ENCODE data around the gene CD209. TPM values are rescaled to one million over a fixed set of nuclear protein-coding genes. Genes with fewer than 3 reads are reported as not detected.

Gene CD209
- total and polyA plus RNA-seq, 4 experiments from 2014 or later = 0.17 to 0.28 TPM; not detected in 2

- Histone ChIP-seq H3K27me3 (ENCODE audit: insufficient read depth, low read length) (no peaks in the 10 kb centered on the region), H3K4me3 (ENCODE audit: low read length in 2 of 2) (no peak overlapping the region), H3K9me3 (ENCODE audit: control insufficient read depth in 1 of 2, low read length in 2 of 2) (no peaks in the 10 kb centered on the region), H3K4me1 (ENCODE audit: insufficient read depth, low read length) (no peaks in the 10 kb centered on the region), H3K36me3 (ENCODE audit: insufficient read depth, low read length) (no peaks in the 10 kb centered on the region), H3K27ac (ENCODE audit: low read depth, low read length) (no peak overlapping the region)
- Mint-ChIP-seq H3K4me3 (no peak overlapping the region), H3K4me1 (no peaks in the 10 kb centered on the region), H3K27me3 (peaks cover 11 to 14% of the 10 kb centered on the region in 2 donors), H3K36me3 (no peaks in the 10 kb centered on the region), H3K27ac (no peak overlapping the region), H3K9me3 (peaks cover 0 to 11% (median 0%) of the 10 kb centered on the region in 8 donors)
- intact Hi-C loops (cut with micrococcal nuclease) = no loop called here
- ChIA-PET POLR2A (ENCODE audit: partially characterized antibody) (no interaction called here), CTCF (ENCODE audit: partially characterized antibody) (no interaction called here)
- DNase-seq = no peak
These were observed 33.8 kb upstream of the CD209 start for GRCh38 chr19:7781157-7781556.

DNA sequence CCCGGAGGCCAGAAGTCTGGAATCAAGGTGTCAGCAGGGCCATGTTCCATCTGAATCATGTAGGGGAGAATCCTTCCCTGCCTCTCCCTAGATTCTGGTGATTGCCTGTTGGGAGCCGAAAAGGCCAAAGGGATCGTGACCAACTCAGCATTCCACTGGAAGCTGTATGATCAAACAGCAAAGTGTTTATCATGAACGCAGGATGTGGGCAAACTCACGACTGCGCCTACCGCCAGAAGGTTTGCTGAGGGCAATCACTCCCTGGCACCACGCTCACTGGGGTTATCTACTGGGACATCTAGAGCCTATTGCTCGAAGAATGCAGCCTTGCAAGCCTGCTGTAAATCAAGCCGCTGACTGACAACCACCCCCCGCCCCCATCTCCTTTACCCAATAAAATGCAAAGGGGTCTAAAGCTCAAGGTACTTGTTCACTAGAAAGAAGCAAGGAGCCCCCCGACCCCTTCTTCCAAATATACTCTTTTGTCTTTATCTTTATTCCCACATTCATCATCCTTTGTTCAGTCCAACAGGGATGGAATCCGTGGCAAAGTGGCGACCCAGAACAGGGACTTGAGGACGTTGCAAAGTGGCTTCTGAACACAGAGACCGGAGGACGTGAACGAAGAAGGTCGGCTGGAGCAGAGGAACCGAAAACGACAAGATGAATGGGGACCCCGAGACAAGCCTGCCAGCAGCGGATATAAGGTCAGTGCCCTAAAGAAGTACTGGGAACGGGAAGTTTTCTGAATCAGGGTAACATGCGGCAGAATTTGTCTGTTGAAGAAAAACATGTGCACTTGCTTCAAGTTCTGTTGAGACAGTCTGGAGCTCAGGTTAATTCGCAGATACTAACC is 32.5 kb upstream of the CD209 start:
- no peaks in the 10 kb centered on the region for H3K27me3 ChIP-seq (ENCODE audit: insufficient read depth, low read length)
- peaks cover 11 to 14% of the 10 kb centered on the region in 2 donors for H3K27me3 Mint-ChIP-seq
- no peaks in the 10 kb centered on the region for H3K4me1 ChIP-seq (ENCODE audit: insufficient read depth, low read length)
- H3K4me3 Mint-ChIP-seq = no peak overlapping the region
- H3K27ac ChIP-seq (ENCODE audit: low read depth, low read length) = no peak overlapping the region
- no peaks in the 10 kb centered on the region for H3K9me3 ChIP-seq (ENCODE audit: control insufficient read depth in 1 of 2, low read length in 2 of 2)
- intact Hi-C loops (cut with micrococcal nuclease) = no loop called here
- peaks cover 0 to 2% (median 0%) of the 10 kb centered on the region in 4 donors for H3K4me1 Mint-ChIP-seq
- no peak for DNase-seq
- no peaks in the 10 kb centered on the region for H3K36me3 ChIP-seq (ENCODE audit: insufficient read depth, low read length)
- H3K36me3 Mint-ChIP-seq = no peaks in the 10 kb centered on the region
- H3K4me3 ChIP-seq (ENCODE audit: low read length in 2 of 2) = no peak overlapping the region
- ChIA-PET POLR2A (ENCODE audit: partially characterized antibody) (no interaction called here), CTCF (ENCODE audit: partially characterized antibody) (no interaction called here)
- no peak overlapping the region for H3K27ac Mint-ChIP-seq
- H3K9me3 Mint-ChIP-seq = peaks cover 0 to 3% (median 0%) of the 10 kb centered on the region in 8 donors

DNA sequence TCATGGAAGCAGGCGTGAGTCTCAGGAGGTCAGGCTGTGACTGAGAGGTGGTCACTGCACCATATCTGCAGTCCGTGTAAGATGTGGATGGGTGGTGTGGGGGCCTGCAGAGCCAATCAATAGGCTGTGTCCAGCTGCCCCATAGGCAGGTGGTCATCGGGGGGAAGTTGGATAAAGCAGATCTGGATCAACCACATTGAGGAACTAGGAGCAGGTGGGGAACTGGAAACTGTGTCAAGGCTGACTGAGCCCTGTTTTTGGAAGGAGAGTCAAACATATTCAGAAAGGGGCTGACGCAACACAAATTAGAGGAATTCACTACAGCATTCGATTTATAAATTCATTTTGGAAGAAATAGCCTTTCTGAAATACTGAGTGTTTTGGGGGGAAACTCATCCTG is 30.7 kb upstream of the CD209 start:
- Mint-ChIP-seq H3K27me3 (peaks cover 2 to 8% of the 10 kb centered on the region in 2 donors), H3K27ac (no peak overlapping the region), H3K9me3 (peaks cover 0 to 2% (median 0%) of the 10 kb centered on the region in 8 donors), H3K36me3 (no peaks in the 10 kb centered on the region), H3K4me1 (peaks cover 0 to 9% (median 3%) of the 10 kb centered on the region in 4 donors), H3K4me3 (no peak overlapping the region)
- H3K9me3 ChIP-seq (ENCODE audit: control insufficient read depth in 1 of 2, low read length in 2 of 2) = no peaks in the 10 kb centered on the region
- H3K27ac ChIP-seq (ENCODE audit: low read depth, low read length) = no peak overlapping the region
- no peaks in the 10 kb centered on the region for H3K27me3 ChIP-seq (ENCODE audit: insufficient read depth, low read length)
- H3K4me3 ChIP-seq (ENCODE audit: low read length in 2 of 2) = no peak overlapping the region
- peaks cover 3% of the 10 kb centered on the region for H3K4me1 ChIP-seq (ENCODE audit: insufficient read depth, low read length)
- ChIA-PET CTCF (ENCODE audit: partially characterized antibody) (interaction anchor here (1.1 to 2.0 kb wide), 2 partner anchors 22 to 119 kb away, joined by 4 to 6 read pairs; no protein-coding TSS in a partner anchor), POLR2A (ENCODE audit: partially characterized antibody) (no interaction called here)
- H3K36me3 ChIP-seq (ENCODE audit: insufficient read depth, low read length) = no peaks in the 10 kb centered on the region
- DNase-seq = no peak
- intact Hi-C loops (cut with micrococcal nuclease) = no loop called here

DNA sequence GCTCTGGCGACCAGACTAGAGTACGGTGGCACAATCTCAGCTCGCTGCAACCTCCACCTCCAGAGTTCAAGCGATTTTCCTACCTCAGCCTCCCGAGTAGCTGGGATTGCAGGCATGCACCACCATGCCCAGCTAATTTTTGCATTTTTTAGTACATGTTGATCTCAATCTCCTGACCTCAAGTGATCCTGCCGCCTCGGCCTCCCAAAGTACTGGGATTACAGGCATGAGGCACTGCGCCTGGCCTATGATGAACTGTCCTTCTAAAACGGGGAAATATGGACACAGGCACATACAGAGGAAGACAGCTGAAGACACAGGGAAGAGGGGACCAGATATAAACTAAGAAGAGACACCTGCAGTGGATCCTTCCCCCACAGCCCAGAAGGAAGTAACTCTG is 28.4 kb upstream of the CD209 start:
- POLR2A ChIA-PET (ENCODE audit: partially characterized antibody) = no interaction called here

GRCh38 chr19:7773841-7774240 is 26.5 kb upstream of the CD209 start:
- H3K36me3 Mint-ChIP-seq = no peaks in the 10 kb centered on the region
- H3K27me3 Mint-ChIP-seq = peaks cover 0 to 2% of the 10 kb centered on the region in 2 donors
- H3K27ac Mint-ChIP-seq = no peak overlapping the region
- H3K4me1 Mint-ChIP-seq = peaks cover 13 to 22% (median 15%) of the 10 kb centered on the region in 4 donors
- H3K27me3 ChIP-seq (ENCODE audit: insufficient read depth, low read length) = no peaks in the 10 kb centered on the region
- CTCF ChIA-PET (ENCODE audit: partially characterized antibody) = no interaction called here
- no peaks in the 10 kb centered on the region for H3K9me3 ChIP-seq (ENCODE audit: control insufficient read depth in 1 of 2, low read length in 2 of 2)
- no peaks in the 10 kb centered on the region for H3K9me3 Mint-ChIP-seq
- no peak overlapping the region for H3K4me3 ChIP-seq (ENCODE audit: low read length in 2 of 2)
- H3K4me3 Mint-ChIP-seq = peak overlapping the region in 1 of 8 donors; percentile 25
- no peak for DNase-seq
- H3K4me1 ChIP-seq (ENCODE audit: insufficient read depth, low read length) = peaks cover 15% of the 10 kb centered on the region
- no peak overlapping the region for H3K27ac ChIP-seq (ENCODE audit: low read depth, low read length)
- POLR2A ChIA-PET (ENCODE audit: partially characterized antibody) = no interaction called here
- intact Hi-C loops (cut with micrococcal nuclease) = no loop called here
- no peaks in the 10 kb centered on the region for H3K36me3 ChIP-seq (ENCODE audit: insufficient read depth, low read length)

More for the DNA sequence above, 28.4 kb upstream of the CD209 start:
- H3K9me3 Mint-ChIP-seq = peaks cover 0 to 2% (median 0%) of the 10 kb centered on the region in 8 donors
- Histone ChIP-seq H3K27ac (ENCODE audit: low read depth, low read length) (no peak overlapping the region), H3K4me1 (ENCODE audit: insufficient read depth, low read length) (peaks cover 15% of the 10 kb centered on the region), H3K4me3 (ENCODE audit: low read length in 2 of 2) (no peak overlapping the region), H3K27me3 (ENCODE audit: insufficient read depth, low read length) (no peaks in the 10 kb centered on the region), H3K36me3 (ENCODE audit: insufficient read depth, low read length) (no peaks in the 10 kb centered on the region), H3K9me3 (ENCODE audit: control insufficient read depth in 1 of 2, low read length in 2 of 2) (no peaks in the 10 kb centered on the region)
- peaks cover 13 to 22% (median 15%) of the 10 kb centered on the region in 4 donors for H3K4me1 Mint-ChIP-seq
- intact Hi-C loops (cut with micrococcal nuclease) = no loop called here
- H3K36me3 Mint-ChIP-seq = no peaks in the 10 kb centered on the region
- no peak for DNase-seq
- no peak overlapping the region for H3K4me3 Mint-ChIP-seq
- peaks cover 2 to 3% of the 10 kb centered on the region in 2 donors for H3K27me3 Mint-ChIP-seq
- H3K27ac Mint-ChIP-seq = no peak overlapping the region
- CTCF ChIA-PET (ENCODE audit: partially characterized antibody) = no interaction called here

- intact Hi-C loops (cut with micrococcal nuclease) = no loop called here
- Histone ChIP-seq H3K4me1 (ENCODE audit: insufficient read depth, low read length) (peaks cover 15% of the 10 kb centered on the region), H3K27ac (ENCODE audit: low read depth, low read length) (no peak overlapping the region), H3K9me3 (ENCODE audit: control insufficient read depth in 1 of 2, low read length in 2 of 2) (no peaks in the 10 kb centered on the region), H3K4me3 (ENCODE audit: low read length in 2 of 2) (no peak overlapping the region), H3K36me3 (ENCODE audit: insufficient read depth, low read length) (no peaks in the 10 kb centered on the region), H3K27me3 (ENCODE audit: insufficient read depth, low read length) (no peaks in the 10 kb centered on the region)
- ChIA-PET POLR2A (ENCODE audit: partially characterized antibody) (no interaction called here), CTCF (ENCODE audit: partially characterized antibody) (no interaction called here)
- Mint-ChIP-seq H3K9me3 (no peaks in the 10 kb centered on the region), H3K4me3 (peak overlapping the region; percentile 45 to 85 (median 71)), H3K36me3 (no peaks in the 10 kb centered on the region), H3K27me3 (no peaks in the 10 kb centered on the region), H3K4me1 (peaks cover 13 to 22% (median 15%) of the 10 kb centered on the region in 4 donors), H3K27ac (peak overlapping the region; percentile 20 to 94 (median 77))
- DNase-seq = peak in 3 of 5 donors; percentile 14 to 21 (median 21)
These were observed 25.5 kb upstream of the CD209 start for GRCh38 chr19:7772752-7773291.

DNA sequence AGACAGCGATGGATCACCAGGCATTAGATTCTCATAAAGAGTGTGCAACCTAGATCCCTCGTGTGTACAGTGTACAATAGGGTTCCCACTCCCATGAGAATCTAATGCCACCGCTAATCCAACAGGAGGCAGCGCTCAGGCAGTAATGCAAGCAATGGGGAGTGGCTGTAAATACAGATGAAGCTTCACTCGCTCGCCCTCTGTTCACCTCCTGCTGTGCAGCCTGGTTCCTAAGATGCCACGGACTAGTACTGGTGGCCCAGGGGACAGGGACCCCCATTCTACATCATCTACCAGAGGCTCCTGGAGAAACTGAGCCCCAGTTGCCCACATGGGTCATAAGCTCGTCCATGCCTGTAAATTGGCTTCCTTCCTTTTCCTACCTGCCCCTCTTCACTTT is 23.7 kb upstream of the CD209 start:
- no peak overlapping the region for H3K4me3 ChIP-seq (ENCODE audit: low read length in 2 of 2)
- H3K36me3 ChIP-seq (ENCODE audit: insufficient read depth, low read length) = no peaks in the 10 kb centered on the region
- Mint-ChIP-seq H3K4me1 (peaks cover 13 to 22% (median 15%) of the 10 kb centered on the region in 4 donors), H3K9me3 (no peaks in the 10 kb centered on the region), H3K36me3 (no peaks in the 10 kb centered on the region), H3K27ac (no peak overlapping the region), H3K4me3 (no peak overlapping the region), H3K27me3 (no peaks in the 10 kb centered on the region)
- no peak overlapping the region for H3K27ac ChIP-seq (ENCODE audit: low read depth, low read length)
- DNase-seq = no peak
- intact Hi-C loops (cut with micrococcal nuclease) = no loop called here
- no peaks in the 10 kb centered on the region for H3K9me3 ChIP-seq (ENCODE audit: control insufficient read depth in 1 of 2, low read length in 2 of 2)
- no peaks in the 10 kb centered on the region for H3K27me3 ChIP-seq (ENCODE audit: insufficient read depth, low read length)
- ChIA-PET CTCF (ENCODE audit: partially characterized antibody) (interaction anchor here (1.5 kb wide), 1 partner anchor 27 kb away, joined by 4 read pairs; no protein-coding TSS in a partner anchor), POLR2A (ENCODE audit: partially characterized antibody) (interaction anchor here (0.8 kb wide), 1 partner anchor 65 kb away, joined by 3 read pairs; no protein-coding TSS in a partner anchor)
- peaks cover 15% of the 10 kb centered on the region for H3K4me1 ChIP-seq (ENCODE audit: insufficient read depth, low read length)
